GM12878 (cell line): ENCODE data around the gene RWDD1. TPM values are rescaled to one million over a fixed set of nuclear protein-coding genes. Genes with fewer than 3 reads are reported as not detected.

Source experiments
- BMI1 ChIP-seq: fragments of 450-650 bp; IDR thresholded peaks from 2 replicates; pipeline ENCODE4 v1.6.1; 2016; ENCODE audit warnings: mild to moderate bottlenecking, moderate library complexity, borderline replicate concordance
- EP300 ChIP-seq, 2 experiments: fragments of 150-350 bp in 1 of 2; IDR thresholded peaks; 2 replicates each; pipeline ENCODE4 v1.6.1; 2011 to 2012; ENCODE audit warnings: low read depth in 2 of 2, low read length in 2 of 2, borderline replicate concordance in 1 of 2, improper control_type of control experiment in 1 of 2, inconsistent platforms in 1 of 2; ENCODE audit not compliant: control insufficient read depth in 1 of 2
- IKZF1 ChIP-seq: fragments of 450-650 bp; conservative IDR thresholded peaks from 2 replicates; pipeline ENCODE4 v1.6.1; 2017; ENCODE audit warnings: antibody characterized with exemption, mild to moderate bottlenecking
- MXI1 ChIP-seq: fragments of 150-350 bp; IDR thresholded peaks from 2 replicates; pipeline ENCODE4 v1.6.1; 2011; ENCODE audit warnings: low read depth, mild to moderate bottlenecking, inconsistent platforms, low read length, improper control_type of control experiment
- NFIC ChIP-seq: IDR thresholded peaks from 2 replicates; pipeline ENCODE4 v1.6.1; 2012; ENCODE audit warnings: low read depth, mild to moderate bottlenecking, inconsistent platforms, low read length, moderate library complexity
- NR2C1 ChIP-seq: fragments of 450-650 bp; IDR thresholded peaks from 2 replicates; pipeline ENCODE4 v1.6.1; 2017; ENCODE audit warnings: antibody characterized with exemption, mild to moderate bottlenecking, moderate library complexity
- NR2C2 ChIP-seq: IDR thresholded peaks from 2 replicates; pipeline ENCODE4 v1.6.1; 2011; ENCODE audit warnings: borderline replicate concordance, low read depth; ENCODE audit not compliant: control insufficient read depth, insufficient read length
- POU2F2 ChIP-seq: IDR thresholded peaks from 3 replicates; pipeline ENCODE4 v1.6.1; 2011; ENCODE audit warnings: low read depth, mild to moderate bottlenecking, low read length, borderline replicate concordance
- RAD21 ChIP-seq: IDR thresholded peaks from 2 replicates; pipeline ENCODE4 v1.6.1; 2011; ENCODE audit warnings: mild to moderate bottlenecking, low read depth, low read length, moderate library complexity; ENCODE audit not compliant: insufficient read depth
- RBBP5 ChIP-seq: fragments of 200-600 bp; sonication (generic); conservative IDR thresholded peaks from 2 replicates; pipeline ENCODE4 v1.6.1; 2016
- SIN3A ChIP-seq: IDR thresholded peaks from 2 replicates; pipeline ENCODE4 v1.6.1; 2012; ENCODE audit warnings: low read depth, low read length, improper control_type of control experiment
- SP1 ChIP-seq: IDR thresholded peaks from one replicate; pipeline ENCODE4 v1.6.1; 2011; ENCODE audit warnings: low read depth, low read length
- SPI1 ChIP-seq: IDR thresholded peaks from 2 replicates; pipeline ENCODE4 v1.6.1; 2011; ENCODE audit warnings: low read depth, mild to moderate bottlenecking, low read length, moderate library complexity, borderline replicate concordance; ENCODE audit not compliant: insufficient read depth
- SREBF1 ChIP-seq: IDR thresholded peaks from 2 replicates; pipeline ENCODE4 v1.6.1; 2012; ENCODE audit warnings: mild to moderate bottlenecking, low read length
- STAT1 ChIP-seq: fragments of 450-650 bp; conservative IDR thresholded peaks from 2 replicates; pipeline ENCODE4 v1.6.1; 2014; ENCODE audit warnings: antibody characterized with exemption, mild to moderate bottlenecking
- TCF7 ChIP-seq: IDR thresholded peaks from 2 replicates; pipeline ENCODE4 v1.6.1; 2014; ENCODE audit warnings: antibody characterized with exemption, borderline replicate concordance
- ZBED1 ChIP-seq: IDR thresholded peaks from 2 replicates; pipeline ENCODE4 v1.6.1; 2016; ENCODE audit warnings: borderline replicate concordance
- polyA plus RNA-seq, 11 experiments: library from polyadenylated mRNA; depleted of rRNA in 4 of 11; unstranded in 6 of 11; stranded (reverse) in 5 of 11; fragments of >200 nt; fragmentation: Nextera tagmentation in 4 of 11; fragmentation: Illumina TruSeq in 1 of 11; extraction: Ambion mirVana in 4 of 11; extraction: Trizol in 1 of 11; gene quantifications; 1 replicate in 1 of 11; 2 replicates in 10 of 11; pipeline versions ENCODE4 v1.2.1 to v1.2.3, GENCODE V29; 2011 to 2016; ENCODE audit warnings: inconsistent platforms in 2 of 11, missing spikeins in 2 of 11, low read depth in 1 of 11
- total RNA-seq, 4 experiments: library from RNA; depleted of rRNA in 3 of 4; stranded (reverse); fragments of >200 nt in 3 of 4; fragmentation: Illumina TruSeq in 1 of 4; extraction: Trizol in 1 of 4; gene quantifications; 2 replicates each; pipeline versions ENCODE4 v1.2.1 to v1.2.3, GENCODE V29; 2013 to 2021
- TF ChIP-seq, protein P1 (sequence below): fragments of 450-650 bp; formaldehyde crosslinking; IDR thresholded peaks from 2 replicates; pipeline ENCODE4 v1.4.0; 2022; ENCODE audit warnings: mild to moderate bottlenecking, moderate library complexity
- TF ChIP-seq, protein P2 (sequence below): IDR thresholded peaks from 2 replicates; pipeline ENCODE4 v1.6.1; 2012; ENCODE audit warnings: mild to moderate bottlenecking, low read depth, low read length
- TF ChIP-seq, protein P3 (sequence below): IDR thresholded peaks from 2 replicates; pipeline ENCODE4 v1.6.1; 2012; ENCODE audit warnings: low read depth, low read length, improper control_type of control experiment

The RWDD1 gene
- total and polyA plus RNA-seq, 10 of the 15 experiments (the other 5 are each of a cell fraction or from before 2014, with no cell fraction given) = 40.1 to 107 (median 65.8) TPM

DNA sequence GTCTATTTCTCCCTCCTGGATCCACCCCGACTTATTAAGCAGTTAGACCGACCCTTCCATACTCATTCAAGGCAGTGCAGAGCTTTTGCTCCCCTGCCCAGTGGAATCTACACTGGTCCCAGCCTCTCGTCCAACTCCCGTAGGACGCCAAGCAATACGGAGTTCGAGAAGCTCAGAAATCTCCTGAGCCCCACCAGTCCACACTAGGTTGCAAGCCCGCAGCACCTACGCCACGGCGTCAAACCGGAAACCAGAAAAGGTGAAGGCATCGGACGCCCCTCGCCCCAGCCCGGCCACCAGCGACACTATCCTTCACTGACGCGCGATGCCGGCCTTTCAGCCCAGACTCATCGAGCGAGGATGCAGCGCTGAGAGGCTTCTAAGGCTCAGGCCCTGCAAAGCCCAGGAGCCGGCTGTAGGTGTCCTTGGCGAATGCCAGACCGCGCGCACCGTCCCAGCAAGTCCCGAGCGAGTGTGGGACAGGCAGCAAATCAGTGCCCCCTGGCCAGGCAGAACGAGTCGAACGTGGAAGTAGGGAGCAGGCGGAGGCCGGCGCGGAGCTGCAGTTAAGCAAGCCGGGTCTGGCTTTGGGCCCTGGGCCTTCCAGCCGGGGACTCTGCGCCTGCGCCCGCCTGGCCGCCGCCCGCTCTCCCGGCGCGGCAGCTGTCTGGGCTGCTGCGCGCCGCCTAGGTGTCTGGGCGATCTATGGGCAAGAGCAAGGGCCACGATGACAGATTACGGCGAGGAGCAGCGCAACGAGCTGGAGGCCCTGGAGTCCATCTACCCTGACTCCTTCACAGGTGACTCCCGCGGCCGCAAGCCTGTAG, at the start of gene RWDD1 (continued):
- TF ChIP-seq, protein P1, sequence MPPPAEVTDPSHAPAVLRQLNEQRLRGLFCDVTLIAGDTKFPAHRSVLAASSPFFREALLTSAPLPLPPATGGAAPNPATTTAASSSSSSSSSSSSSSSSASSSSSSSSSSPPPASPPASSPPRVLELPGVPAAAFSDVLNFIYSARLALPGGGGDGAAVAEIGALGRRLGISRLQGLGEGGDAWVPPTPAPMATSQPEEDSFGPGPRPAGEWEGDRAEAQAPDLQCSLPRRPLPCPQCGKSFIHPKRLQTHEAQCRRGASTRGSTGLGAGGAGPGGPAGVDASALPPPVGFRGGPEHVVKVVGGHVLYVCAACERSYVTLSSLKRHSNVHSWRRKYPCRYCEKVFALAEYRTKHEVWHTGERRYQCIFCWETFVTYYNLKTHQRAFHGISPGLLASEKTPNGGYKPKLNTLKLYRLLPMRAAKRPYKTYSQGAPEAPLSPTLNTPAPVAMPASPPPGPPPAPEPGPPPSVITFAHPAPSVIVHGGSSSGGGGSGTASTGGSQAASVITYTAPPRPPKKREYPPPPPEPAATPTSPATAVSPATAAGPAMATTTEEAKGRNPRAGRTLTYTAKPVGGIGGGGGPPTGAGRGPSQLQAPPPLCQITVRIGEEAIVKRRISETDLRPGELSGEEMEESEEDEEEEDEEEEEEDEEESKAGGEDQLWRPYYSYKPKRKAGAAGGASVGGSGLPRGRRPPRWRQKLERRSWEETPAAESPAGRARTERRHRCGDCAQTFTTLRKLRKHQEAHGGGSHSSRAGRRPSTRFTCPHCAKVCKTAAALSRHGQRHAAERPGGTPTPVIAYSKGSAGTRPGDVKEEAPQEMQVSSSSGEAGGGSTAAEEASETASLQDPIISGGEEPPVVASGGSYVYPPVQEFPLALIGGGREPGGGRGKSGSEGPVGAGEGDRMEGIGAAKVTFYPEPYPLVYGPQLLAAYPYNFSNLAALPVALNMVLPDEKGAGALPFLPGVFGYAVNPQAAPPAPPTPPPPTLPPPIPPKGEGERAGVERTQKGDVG = no peak
- no peak for TF ChIP-seq EP300 (IDR thresholded peaks at IDR 0.05; ENCODE audit: borderline replicate concordance in 1 of 2, control insufficient read depth in 1 of 2, low read depth in 2 of 2, low read length in 2 of 2)
- no peak for TF ChIP-seq POU2F2
- TF ChIP-seq ZBED1 = no peak
- peak; percentile 97 for TF ChIP-seq STAT1
- peak; percentile 99 for TF ChIP-seq IKZF1
- TF ChIP-seq NR2C2 = peak; percentile 95
- peak; percentile 46; the same call in 1 of the 2 replicates for TF ChIP-seq TCF7
- TF ChIP-seq RBBP5 = no peak; the same call in 1 of the 2 replicates
- TF ChIP-seq RAD21 = no peak
- TF ChIP-seq SIN3A = peak; percentile 95
- TF ChIP-seq SPI1 = no peak
- peak; percentile 56 for TF ChIP-seq NR2C1
- TF ChIP-seq, protein P2, sequence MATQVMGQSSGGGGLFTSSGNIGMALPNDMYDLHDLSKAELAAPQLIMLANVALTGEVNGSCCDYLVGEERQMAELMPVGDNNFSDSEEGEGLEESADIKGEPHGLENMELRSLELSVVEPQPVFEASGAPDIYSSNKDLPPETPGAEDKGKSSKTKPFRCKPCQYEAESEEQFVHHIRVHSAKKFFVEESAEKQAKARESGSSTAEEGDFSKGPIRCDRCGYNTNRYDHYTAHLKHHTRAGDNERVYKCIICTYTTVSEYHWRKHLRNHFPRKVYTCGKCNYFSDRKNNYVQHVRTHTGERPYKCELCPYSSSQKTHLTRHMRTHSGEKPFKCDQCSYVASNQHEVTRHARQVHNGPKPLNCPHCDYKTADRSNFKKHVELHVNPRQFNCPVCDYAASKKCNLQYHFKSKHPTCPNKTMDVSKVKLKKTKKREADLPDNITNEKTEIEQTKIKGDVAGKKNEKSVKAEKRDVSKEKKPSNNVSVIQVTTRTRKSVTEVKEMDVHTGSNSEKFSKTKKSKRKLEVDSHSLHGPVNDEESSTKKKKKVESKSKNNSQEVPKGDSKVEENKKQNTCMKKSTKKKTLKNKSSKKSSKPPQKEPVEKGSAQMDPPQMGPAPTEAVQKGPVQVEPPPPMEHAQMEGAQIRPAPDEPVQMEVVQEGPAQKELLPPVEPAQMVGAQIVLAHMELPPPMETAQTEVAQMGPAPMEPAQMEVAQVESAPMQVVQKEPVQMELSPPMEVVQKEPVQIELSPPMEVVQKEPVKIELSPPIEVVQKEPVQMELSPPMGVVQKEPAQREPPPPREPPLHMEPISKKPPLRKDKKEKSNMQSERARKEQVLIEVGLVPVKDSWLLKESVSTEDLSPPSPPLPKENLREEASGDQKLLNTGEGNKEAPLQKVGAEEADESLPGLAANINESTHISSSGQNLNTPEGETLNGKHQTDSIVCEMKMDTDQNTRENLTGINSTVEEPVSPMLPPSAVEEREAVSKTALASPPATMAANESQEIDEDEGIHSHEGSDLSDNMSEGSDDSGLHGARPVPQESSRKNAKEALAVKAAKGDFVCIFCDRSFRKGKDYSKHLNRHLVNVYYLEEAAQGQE = 0 out of 2 replicates have a peak, but pooled peaks have one; percentile 44
- TF ChIP-seq NFIC = no peak
- TF ChIP-seq MXI1 = peak; percentile 91
- TF ChIP-seq BMI1 = no peak
- peak; percentile 99 for TF ChIP-seq SP1
- TF ChIP-seq, protein P3, sequence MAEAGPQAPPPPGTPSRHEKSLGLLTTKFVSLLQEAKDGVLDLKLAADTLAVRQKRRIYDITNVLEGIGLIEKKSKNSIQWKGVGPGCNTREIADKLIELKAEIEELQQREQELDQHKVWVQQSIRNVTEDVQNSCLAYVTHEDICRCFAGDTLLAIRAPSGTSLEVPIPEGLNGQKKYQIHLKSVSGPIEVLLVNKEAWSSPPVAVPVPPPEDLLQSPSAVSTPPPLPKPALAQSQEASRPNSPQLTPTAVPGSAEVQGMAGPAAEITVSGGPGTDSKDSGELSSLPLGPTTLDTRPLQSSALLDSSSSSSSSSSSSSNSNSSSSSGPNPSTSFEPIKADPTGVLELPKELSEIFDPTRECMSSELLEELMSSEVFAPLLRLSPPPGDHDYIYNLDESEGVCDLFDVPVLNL = no peak
- no peak; the same call in 1 of the 2 replicates for TF ChIP-seq SREBF1
